ENCODE results near the gene CEP72.
"Not testable (repeated sequence)": the region's sequence is repeated elsewhere in the genome, so short reads cannot be mapped to it uniquely, and the experiment has no call there.

Gene CEP72, protein sequence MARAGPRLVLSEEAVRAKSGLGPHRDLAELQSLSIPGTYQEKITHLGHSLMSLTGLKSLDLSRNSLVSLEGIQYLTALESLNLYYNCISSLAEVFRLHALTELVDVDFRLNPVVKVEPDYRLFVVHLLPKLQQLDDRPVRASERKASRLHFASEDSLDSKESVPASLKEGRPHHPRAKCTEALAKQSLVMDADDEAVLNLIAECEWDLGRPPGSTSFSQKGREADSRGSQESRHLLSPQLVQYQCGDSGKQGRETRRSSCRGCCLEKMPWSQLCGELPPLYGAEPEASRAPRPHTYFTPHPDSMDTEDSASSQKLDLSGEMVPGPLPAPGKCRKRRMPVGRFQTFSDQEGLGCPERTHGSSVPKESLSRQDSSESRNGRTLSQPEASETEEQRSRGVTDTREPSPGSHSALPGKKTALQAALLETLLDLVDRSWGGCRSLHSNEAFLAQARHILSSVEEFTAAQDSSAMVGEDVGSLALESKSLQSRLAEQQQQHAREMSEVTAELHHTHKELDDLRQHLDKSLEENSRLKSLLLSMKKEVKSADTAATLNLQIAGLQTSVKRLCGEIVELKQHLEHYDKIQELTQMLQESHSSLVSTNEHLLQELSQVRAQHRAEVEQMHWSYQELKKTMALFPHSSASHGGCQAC

DNA sequence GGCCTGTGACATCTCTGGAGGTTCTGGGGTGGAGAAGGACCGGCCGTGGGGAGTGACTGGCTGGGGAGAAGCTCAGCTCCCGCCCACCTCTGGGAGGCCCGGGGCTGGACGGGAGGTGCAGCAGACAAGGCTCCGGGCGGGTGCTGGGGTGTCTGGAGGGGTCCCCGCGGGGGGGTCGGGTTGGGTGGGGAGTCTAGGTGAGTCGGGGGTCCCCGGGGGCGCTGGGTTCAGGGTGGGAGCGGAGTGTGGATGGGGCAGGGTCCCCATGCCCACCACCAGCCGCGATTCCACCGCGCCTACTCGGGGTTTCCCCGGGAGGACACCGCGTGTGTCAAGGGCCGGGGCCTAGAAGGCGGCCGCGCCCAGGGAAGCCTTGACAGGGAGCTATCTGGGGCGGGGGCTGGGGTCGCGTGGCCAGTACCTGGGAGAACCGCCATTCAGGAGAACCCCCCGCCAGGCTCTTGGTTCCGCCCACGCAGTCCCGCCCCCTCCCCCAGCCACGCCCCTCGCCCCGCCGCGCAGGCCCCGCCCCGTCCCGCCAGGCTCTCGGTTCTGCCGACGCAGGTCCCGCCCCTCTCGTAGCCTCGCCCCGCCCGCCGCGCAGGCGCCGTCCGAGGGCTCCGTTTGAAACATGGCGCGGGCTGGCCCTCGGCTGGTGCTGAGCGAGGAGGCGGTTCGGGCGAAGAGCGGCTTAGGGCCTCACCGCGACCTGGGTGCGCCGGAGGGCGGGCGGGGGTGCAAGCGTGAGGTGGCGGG, at the start of gene CEP72:
CEP72 (plus strand) TSS at position 610 of the 756 bp plus-strand sequence; CDS start at position 632, 22 bp downstream.
- DNase-seq (ENCODE audit: low spot score) = peak; percentile 93

DNA sequence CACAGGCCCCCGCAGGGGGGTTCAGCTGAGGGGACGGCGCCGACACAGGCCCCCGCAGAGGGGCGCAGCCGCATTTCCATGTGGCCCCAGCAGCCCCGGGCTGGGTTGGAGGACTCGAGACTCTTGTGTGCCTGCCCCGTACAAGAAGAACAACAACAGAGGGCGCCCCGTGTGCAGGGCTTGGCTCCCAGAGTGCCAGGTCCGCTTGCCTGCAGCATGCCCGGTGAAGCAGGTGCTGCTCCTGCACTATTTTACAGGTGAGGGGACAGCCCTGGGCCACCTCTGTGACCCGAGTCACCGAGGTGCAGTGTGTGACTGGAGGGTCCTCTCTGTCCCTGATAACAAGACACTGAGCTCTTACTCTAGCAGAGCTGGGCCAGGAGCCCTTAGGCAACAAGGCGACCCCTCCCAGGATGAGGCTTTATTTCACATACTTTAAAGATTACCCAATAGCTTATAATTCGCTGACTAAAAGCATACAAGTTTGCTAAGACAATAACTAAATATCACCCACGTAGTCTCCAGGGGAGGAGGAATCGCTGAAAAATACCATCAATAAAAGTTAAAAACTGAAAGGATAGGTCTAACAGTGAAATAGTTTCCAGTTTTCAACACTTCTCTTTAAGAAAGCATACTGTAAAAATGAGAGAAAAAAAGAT, 46.2 kb upstream of the CEP72 start:
- no peak for DNase-seq (ENCODE audit: low spot score)

DNA sequence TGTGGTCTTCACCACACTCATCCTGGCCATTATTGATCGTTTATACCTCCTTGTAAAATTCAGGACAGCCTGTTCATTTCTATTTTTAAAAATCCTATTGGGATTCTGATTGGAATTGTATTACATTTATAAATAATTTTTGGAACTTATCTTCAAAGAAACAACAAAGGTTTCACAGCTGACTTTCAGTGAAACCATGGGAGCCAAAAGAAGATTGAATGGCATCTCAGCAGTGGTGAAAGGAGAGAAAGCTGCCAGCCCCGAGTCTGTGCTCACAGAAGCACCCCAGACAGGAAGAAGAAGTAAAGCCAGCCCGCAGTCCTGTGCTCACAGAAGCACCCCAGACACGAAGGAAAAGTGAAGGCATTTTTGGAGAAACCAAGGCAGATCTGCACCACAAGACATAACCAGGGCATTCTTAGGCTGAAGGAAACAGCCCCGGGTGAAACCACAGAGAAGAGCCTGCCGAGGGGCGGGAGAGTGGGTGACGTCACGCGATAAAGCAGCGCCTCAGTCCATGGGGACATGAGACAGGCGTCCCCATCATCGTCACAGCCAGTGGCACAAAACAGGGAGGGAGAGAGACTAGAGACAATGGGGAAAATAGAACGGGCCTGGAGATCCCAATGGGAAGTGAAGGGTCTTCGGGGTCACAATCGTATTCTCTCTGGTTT, 45.4 kb upstream of the CEP72 start:
- DNase-seq (ENCODE audit: low spot score) = no peak

DNA sequence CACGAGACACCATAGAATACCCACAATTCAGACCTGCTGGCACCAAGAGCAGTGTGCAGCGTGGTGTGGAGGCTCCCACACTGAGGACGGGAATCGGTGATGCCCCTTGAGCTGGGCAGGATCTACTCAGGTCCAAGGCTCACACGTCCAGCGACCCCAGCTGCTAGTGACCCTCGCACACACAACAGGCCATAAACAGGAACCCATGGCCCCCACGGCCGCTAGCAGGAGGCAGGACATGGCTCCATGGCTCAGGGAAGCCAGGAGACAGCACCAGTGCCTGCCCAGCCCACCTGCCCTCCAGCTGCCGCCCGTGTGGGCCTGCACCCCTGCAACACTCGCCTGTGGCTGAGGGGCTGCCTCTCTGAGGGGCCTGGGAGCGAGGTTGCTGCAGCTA, 44.5 kb upstream of the CEP72 start:
- no peak for DNase-seq (ENCODE audit: low spot score)

DNA sequence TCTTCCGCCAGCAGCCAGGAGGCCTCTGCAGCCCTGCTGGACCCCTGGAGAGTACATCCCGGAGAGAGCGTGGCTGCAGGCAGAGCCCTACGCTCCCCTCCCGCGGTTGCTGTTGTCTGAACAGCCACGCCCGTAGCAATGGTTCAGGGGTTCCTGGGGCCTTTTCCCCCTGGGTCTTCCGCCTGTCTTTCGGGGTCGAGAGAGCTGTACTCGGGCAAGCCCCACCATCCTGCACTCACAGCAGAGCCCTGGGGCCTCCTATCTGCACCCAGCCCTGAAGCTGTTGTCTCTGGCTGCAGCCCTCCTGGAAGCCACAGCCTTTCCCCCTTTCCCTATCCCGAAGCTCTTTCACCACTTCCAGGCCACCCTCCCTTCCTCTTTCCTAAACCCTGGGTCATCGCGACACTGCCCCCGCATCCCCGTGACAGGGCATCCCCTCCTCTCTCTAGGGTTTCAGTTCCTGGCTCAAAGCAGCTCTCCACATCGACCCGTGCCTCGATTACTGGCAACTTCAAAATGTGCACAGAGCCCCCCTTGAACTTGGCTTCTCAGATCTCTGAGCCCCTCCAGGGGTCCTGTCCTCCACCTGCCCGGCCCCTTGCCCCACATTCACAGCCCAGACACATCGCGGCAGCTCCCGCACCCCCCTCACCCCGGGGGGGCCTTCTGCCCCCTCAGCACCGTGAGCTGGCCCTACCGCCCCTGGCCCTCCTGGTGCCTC, 43.9 kb upstream of the CEP72 start:
- no peak for DNase-seq (ENCODE audit: low spot score)

DNA sequence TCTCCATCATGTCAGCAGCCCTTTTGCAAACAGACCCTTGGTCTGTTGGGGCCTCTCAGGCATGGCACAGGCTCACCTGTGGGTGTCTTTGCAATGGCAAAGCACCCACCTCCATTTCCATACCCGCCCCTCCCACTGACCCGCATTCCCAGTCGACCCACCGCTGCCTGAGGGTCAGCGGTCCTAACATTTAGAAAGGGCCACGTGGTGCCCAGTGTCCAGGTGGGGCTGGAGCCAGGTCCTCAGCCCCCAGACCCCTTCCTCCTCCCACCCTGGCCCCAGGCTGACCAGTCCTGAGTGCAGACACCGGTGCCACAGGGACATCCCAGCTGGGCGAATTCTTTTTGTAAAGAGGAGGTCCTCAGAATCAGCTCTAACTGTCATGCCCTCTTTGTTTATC, 43.3 kb upstream of the CEP72 start:
- DNase-seq (ENCODE audit: low spot score) = no peak

DNA sequence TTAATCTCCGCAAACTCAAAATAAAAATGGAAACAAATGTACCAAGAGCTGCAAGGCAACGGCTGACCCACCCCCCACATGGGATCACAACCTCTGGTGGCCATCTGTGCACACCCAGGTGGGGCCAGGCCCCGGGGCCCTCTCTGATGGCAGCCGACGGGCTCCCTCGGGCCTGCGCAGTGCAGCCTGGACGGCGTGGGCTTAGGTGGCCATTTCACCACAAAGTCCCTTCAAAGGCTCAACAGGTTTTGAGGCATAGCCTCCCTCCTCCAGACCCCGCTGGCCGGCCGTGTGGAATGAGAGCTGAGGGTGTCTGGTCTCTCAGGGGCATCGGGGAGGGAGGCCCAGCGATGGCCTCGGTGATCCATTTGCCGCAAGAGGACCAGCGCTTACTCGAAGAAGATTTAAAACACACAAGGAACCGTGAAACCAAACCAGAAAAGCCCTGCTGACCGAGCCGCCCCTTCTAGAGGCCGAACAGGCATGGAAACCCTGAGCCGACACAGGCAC, 42.7 kb upstream of the CEP72 start:
- no peak for DNase-seq (ENCODE audit: low spot score)

DNA sequence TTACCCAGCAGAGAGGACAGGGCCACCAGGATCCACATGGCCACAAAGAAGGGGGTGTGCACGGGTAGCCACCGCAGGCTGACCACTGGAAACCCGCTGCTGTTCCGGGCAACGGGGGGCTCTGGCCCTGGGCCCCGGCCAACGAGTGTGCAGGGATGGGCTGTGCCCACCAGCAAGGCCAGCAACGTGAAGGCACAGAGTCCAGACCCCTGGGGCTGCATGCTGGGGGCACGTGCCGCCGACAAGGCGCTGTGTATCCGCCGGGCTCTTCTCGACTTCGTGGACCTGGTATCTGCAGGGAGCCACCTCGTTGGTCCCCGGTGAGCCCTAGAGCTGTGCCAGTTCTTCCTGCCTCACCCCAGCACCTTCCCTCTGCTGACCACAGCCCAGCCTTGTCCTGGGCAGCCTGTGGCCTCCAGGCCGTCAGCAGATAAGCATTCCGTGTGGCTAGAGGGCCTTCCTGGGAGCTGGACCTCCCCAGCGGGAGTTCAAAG, 42.2 kb upstream of the CEP72 start:
- DNase-seq (ENCODE audit: low spot score) = no peak

DNA sequence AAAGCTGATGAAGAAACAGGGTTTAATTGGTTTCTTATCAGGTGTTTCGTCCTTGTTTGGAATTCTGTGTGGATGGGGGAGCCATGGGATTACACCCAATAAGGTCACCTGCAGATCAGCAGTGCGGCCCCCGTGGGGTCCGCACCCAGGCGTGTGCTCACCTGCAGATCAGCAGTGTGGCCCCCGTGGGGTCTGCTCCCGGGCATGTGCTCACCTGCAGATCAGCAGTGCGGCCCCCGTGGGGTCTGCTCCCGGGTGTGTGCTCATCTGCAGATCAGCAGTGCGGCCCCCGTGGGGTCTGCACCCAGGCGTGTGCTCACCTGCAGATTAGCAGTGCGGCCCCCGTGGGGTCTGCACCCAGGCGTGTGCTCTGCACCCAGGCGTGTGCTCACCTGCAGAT, 41.7 kb upstream of the CEP72 start:
- DNase-seq (ENCODE audit: low spot score) = no peak

DNA sequence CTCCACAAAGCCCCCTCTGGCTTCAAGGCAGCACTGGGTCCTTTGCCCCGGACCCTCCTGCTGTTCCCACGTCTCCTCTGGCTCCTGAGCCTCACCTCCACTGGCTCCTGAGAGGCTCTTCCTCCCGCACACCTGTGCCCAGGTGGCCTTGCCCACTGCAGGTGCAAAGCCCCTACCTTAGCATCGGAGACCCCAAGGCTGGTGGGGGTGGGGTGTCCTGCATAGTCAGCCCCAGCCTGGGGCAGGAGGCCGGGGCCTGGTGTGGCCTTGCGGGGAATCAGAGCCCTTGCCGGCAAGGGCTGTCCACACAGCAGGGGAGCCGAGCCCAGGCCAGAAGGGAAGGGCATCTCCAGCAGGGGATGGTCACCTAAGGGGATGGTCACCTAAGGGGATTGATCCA, 41.3 kb upstream of the CEP72 start:
- no peak for DNase-seq (ENCODE audit: low spot score)

DNA sequence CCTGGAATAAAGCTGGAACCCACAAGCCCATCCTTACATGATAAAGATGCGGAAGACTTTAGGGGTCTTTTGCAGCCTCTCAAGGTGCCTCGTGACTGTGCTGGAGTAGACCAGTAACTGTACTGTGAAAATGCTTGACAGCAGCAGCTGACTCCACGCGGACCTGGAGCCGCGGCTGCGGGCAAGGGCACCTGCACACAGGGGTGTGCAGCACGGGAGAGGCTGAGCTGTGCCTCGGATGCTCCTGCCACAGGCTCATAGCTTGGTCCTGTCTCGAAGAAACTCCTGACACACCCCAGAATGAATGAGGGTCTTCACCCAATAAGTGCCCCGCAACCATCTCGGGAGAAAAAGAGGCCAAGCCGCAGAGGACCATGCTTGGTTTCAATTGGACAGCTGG, 40.3 kb upstream of the CEP72 start:
- no peak for DNase-seq (ENCODE audit: low spot score)

DNA sequence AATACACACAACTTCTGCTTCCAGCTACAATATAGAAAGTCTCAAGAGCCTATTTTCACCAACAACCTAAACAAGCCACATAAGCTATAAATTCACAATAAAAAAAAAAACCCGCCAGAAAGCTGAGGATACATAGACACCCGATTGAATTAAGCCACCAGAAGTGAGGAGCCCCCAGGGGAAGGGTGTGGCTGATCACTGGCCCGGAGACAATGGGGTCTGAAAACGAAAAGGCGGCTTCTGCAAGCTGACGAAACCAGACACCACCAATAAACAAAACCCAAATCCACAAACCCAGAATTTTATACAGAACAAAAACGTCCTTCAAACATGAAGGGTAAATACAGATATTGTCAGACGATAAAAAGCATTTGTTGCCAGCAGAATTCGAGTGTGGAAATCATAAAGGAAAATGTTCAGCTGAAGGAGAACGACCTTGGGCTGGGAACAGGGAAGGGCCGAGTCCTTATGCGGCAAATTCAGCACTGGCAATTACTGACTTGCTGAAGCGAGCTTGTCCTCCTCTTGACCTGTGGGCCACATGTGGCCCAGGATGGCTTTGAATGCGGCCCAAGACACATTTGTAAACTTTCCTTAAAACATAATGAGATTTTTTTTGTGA, 39.6 kb upstream of the CEP72 start:
- no peak for DNase-seq (ENCODE audit: low spot score)

DNA sequence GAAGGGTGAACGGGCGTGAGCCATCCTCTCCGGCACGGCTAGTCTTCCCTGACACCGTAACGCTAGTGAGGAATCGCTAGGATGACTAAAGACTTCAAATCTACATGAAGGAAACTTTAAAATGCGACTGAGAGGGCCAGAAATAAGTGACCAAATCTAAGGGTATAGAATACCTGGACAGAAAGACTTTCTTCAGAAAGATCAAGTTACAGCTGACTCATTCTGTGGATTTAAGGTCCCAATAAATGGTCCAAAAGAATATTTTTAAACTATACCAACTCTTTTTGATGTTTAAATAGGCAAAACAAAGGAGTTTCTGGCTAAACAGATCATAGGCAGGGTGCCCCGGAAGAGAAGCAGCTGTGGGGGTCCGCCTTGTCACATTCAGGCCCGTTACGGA, 38.9 kb upstream of the CEP72 start:
- DNase-seq (ENCODE audit: low spot score) = no peak

DNA sequence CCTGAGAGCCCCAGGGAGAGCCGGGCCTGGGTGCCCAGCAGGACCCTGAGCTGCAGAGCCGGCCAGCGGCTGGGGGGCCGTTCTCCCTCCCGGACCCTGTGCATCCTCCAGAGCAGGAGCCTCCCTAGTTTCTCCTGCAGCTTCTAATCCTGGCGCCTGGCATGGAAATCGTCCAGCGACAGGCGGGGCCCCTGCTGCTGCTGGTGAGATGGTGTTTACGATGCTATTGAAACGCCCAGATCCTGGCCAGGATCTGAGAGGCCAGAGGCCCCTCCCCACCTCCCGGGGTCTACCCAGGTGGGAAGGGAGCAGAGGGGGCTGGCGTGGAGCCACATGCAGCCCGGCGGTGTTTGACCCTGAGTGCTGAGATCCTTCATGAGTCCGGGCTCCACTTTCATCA, 38.2 kb upstream of the CEP72 start:
- no peak for DNase-seq (ENCODE audit: low spot score)

DNA sequence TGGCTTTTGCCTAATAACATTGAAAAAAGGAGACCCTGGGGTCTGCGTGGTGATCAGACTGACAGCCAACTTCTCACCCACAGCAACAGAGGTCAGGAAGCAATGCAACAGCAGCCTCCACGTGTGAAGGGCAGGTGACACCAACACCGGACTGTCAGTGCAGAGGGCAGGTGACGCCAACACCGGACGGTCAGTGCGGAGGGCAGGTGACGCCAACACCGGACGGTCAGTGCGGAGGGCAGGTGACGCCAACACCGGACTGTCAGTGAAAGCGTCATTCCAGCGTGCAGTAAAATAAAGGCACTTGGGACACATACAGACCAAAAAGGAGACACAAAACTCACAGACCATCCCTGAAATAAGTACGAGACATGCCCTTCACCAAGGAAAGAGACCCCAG, 37.2 kb upstream of the CEP72 start:
- no peak for DNase-seq (ENCODE audit: low spot score)

DNA sequence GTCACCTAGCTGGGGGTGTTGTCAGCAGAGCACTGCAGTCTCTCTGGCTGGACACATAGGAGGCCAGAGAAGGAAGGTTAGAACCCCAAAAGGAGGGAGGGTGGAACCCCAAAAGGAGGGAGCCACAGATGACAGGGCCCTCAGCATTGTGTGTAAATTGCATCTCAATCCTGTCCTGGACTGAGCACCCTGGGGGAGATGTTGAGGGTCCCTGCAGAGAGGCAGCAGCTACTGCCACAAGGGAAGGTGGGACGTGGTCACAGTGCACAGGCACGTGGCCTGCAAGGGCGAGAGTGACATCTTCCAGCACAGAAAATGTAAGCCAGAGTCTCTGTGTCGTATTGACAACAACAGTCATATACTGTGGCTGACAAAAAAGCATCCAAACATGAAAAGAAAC, 36.5 kb upstream of the CEP72 start:
- DNase-seq (ENCODE audit: low spot score) = no peak

DNA sequence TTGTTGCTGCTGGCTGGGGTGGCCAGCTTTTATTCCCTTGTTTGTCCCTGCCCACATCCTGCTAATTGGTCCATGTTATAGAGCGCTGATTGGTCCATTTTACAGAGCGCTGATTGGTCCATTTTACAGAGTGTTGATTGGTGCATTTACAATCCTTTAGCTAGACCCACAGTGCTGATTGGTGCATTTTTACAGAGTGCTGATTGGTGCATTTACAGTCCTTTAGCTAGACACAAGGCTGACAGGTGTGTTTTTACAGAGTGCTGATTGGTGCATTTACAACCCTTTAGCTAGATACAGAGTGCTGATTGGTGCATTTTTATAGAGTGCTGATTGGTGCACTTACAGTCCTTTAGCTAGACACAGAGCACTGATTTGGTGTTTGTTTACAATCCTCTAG, 34.9 kb upstream of the CEP72 start:
- DNase-seq (ENCODE audit: low spot score) = not testable (repeated sequence)

DNA sequence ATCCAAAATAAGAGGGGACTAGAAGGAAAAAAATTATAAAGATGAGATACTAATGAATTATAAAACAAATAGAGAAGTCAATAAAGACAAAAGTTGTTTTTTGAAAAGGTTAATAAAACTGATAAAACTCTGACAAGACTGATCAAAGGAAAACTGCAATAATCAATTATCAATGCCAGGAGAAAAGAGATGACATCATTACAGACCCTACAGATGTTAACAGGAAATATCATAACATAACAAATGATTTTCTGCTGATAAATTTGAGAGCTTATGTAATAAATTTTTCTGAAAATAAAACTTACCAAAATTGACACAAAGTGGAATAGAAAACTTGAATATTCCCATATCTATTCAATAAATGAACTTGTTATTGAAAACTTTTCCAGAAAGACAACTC, 34.3 kb upstream of the CEP72 start:
- DNase-seq (ENCODE audit: low spot score) = no peak

DNA sequence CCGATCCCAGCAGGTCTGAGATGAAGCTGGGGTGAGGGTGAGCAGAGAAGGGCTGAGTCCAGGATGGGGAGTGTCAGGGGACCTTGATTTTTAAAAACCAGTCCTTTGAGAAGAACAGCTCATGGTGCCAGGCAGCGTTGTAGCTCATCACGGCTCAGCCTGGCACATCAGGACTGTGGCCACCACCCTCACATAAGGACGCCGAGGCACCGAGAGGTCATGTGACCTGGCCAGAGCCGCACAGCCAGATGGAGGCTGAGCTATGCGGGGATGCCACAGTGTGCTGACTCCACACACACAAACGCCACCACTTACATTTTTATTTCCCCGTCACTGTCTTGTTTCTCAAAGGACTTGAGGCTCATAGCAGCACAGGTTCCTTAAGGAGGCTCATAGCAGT, 32.9 kb upstream of the CEP72 start:
- no peak for DNase-seq (ENCODE audit: low spot score)

DNA sequence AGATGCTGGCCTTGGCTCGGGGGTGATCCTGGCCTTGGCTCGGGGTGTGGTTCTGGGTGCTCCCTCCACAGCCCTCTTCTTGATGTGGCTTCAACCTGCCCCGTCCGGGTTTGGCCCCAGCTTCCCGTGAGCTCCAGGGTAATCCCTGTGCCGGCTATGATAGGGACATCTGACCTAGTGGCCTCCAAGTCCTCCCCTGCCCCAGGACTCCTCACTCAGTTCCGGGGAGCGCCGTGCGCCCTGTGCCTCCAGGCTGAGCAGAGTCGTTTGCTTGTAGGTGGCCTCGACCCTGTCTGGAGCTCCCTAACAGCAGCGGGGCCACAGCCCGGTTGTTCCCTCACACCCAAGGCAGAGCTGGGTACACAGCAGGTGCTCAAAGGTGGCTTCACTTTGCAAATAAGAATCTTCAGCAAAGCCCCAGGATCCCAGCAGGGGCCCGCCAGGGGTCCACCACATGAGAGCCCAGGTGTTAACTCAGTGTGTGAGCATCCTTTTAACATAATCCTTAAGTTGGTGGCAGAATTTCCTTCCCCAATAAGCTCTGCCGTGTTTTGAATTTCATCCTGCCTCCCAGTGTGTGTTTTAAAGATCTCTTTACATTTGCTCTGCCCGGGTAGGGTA, 32.3 kb upstream of the CEP72 start:
- no peak for DNase-seq (ENCODE audit: low spot score)

Data from CD4-positive, alpha-beta T cell treated with Interleukin-6 at 100 ng/mL for 8 hours (primary cell).